ENCODE results near the gene LAMC2. TPM values are rescaled to one million over a fixed set of nuclear protein-coding genes. Genes with fewer than 3 reads are reported as not detected.

The LAMC2 gene
- total RNA-seq, 2 experiments from 2014 or later, result not detected

GRCh38 chr1:183226963-183227362 is 40.9 kb downstream of the LAMC2 start:
- Mint-ChIP-seq H3K4me1 (ENCODE audit: low read depth) (peaks cover 9% of the 10 kb centered on the region), H3K36me3 (ENCODE audit: low read depth) (no peaks in the 10 kb centered on the region), H3K27me3 (no peaks in the 10 kb centered on the region), H3K9me3 (no peaks in the 10 kb centered on the region), H3K4me3 (no peak overlapping the region), H3K27ac (no peak overlapping the region)
- TF ChIP-seq CTCF (IDR thresholded peaks at IDR 0.05), result no peak
- peak; percentile 32 for DNase-seq
- intact Hi-C loops (cut with micrococcal nuclease), result no loop called here
- ATAC-seq, result peak; percentile 55
- POLR2A ChIA-PET, result no interaction called here
- CTCF ChIA-PET, result interaction anchor here (1.3 to 2.0 kb wide), 3 partner anchors 11 to 264 kb away, joined by 8 to 10 read pairs (median 8); no protein-coding TSS in a partner anchor

GRCh38 chr1:183227422-183228346 is 41.6 kb downstream of the LAMC2 start:
- ATAC-seq (peak; percentile 77), DNase-seq (peak; percentile 60)
- intact Hi-C loops (cut with micrococcal nuclease), result no loop called here
- H3K9me3 Mint-ChIP-seq, result no peaks in the 10 kb centered on the region
- POLR2A ChIA-PET, result interaction anchor here (0.5 kb wide), 1 partner anchor 737 kb away, joined by 3 read pairs; no protein-coding TSS in a partner anchor
- peaks cover 9% of the 10 kb centered on the region for H3K4me1 Mint-ChIP-seq (ENCODE audit: low read depth)
- H3K27ac Mint-ChIP-seq, result no peak overlapping the region
- CTCF ChIA-PET, result interaction anchor here (0.8 to 2.0 kb wide), 11 partner anchors 9 to 265 kb away, joined by 3 to 10 read pairs (median 3); no protein-coding TSS in a partner anchor
- no peaks in the 10 kb centered on the region for H3K36me3 Mint-ChIP-seq (ENCODE audit: low read depth)
- H3K27me3 Mint-ChIP-seq, result no peaks in the 10 kb centered on the region
- peak; percentile 66 for TF ChIP-seq CTCF (IDR thresholded peaks at IDR 0.05)
- no peak overlapping the region for H3K4me3 Mint-ChIP-seq

GRCh38 chr1:183228347-183229220 is 42.5 kb downstream of the LAMC2 start:
- ChIA-PET POLR2A (interaction anchor here (0.5 kb wide), 1 partner anchor 736 kb away, joined by 3 read pairs; no protein-coding TSS in a partner anchor), CTCF (interaction anchor here (0.7 to 2.0 kb wide), 11 partner anchors 10 to 265 kb away, joined by 3 to 10 read pairs (median 3); no protein-coding TSS in a partner anchor)
- no peak overlapping the region for H3K27ac Mint-ChIP-seq
- H3K9me3 Mint-ChIP-seq, result no peaks in the 10 kb centered on the region
- DNase-seq, result no peak
- no peak for ATAC-seq
- peaks cover 9% of the 10 kb centered on the region for H3K4me1 Mint-ChIP-seq (ENCODE audit: low read depth)
- H3K4me3 Mint-ChIP-seq, result no peak overlapping the region
- no peak for TF ChIP-seq CTCF (IDR thresholded peaks at IDR 0.05)
- intact Hi-C loops (cut with micrococcal nuclease), result no loop called here
- H3K36me3 Mint-ChIP-seq (ENCODE audit: low read depth), result no peaks in the 10 kb centered on the region
- no peaks in the 10 kb centered on the region for H3K27me3 Mint-ChIP-seq

- Mint-ChIP-seq H3K27me3 (no peaks in the 10 kb centered on the region), H3K36me3 (ENCODE audit: low read depth) (no peaks in the 10 kb centered on the region), H3K27ac (no peak overlapping the region), H3K4me3 (no peak overlapping the region), H3K9me3 (no peaks in the 10 kb centered on the region), H3K4me1 (ENCODE audit: low read depth) (peaks cover 9% of the 10 kb centered on the region)
- no peak for DNase-seq
- CTCF ChIA-PET, result interaction anchor here (1.4 kb wide), 1 partner anchor 10 kb away, joined by 4 read pairs; no protein-coding TSS in a partner anchor
- no peak for ATAC-seq
- no peak for TF ChIP-seq CTCF (IDR thresholded peaks at IDR 0.05)
- POLR2A ChIA-PET, result no interaction called here
- intact Hi-C loops (cut with micrococcal nuclease), result no loop called here
These were observed 44.3 kb downstream of the LAMC2 start for GRCh38 chr1:183230413-183230812.
